ENCODE results near the gene ALS2CL. TPM values are rescaled to one million over a fixed set of nuclear protein-coding genes. Genes with fewer than 3 reads are reported as not detected.
"Not testable (repeated sequence)": the region's sequence is repeated elsewhere in the genome, so short reads cannot be mapped to it uniquely, and the experiment has no call there.

Gene ALS2CL
- total and polyA plus RNA-seq, 2 experiments from 2014 or later: 3.4 to 11.8 TPM

- no peak for TF ChIP-seq CREB1 (CRISPR knock-in tag; IDR thresholded peaks at IDR 0.05; ENCODE audit: low read depth)
Measured at GRCh38 chr3:46693038-46693891, at the start of gene ALS2CL (continued).

- DNase-seq (ENCODE audit: low spot score) (no peak), ATAC-seq (peak; percentile 86)
- no peaks in the 10 kb centered on the region for H3K79me2 ChIP-seq (replicated peaks; ENCODE audit: insufficient read depth)
- Mint-ChIP-seq H3K9me3 (peaks cover 3% of the 10 kb centered on the region; the same call in 1 of the 3 replicates), H3K4me3 (no peak overlapping the region), H3K36me3 (ENCODE audit: low read depth) (no peaks in the 10 kb centered on the region), H3K4me1 (peaks cover 4% of the 10 kb centered on the region), H3K27me3 (ENCODE audit: insufficient read depth, low read depth, poor library complexity) (peaks cover 5% of the 10 kb centered on the region), H3K27ac (no peak overlapping the region)
- H3K4me1 ChIP-seq (ENCODE audit: insufficient read depth): no peaks in the 10 kb centered on the region
- H3K9me2 ChIP-seq (ENCODE audit: insufficient read depth): no peaks in the 10 kb centered on the region
- H3K27me3 ChIP-seq (ENCODE audit: insufficient read depth): no peaks in the 10 kb centered on the region
- TF ChIP-seq EZH2phosphoT487 (IDR thresholded peaks at IDR 0.05; ENCODE audit: unreplicated experiment): no peak
- no peak for TF ChIP-seq ZNF114 (CRISPR knock-in tag; IDR thresholded peaks at IDR 0.05)
- no peak for TF ChIP-seq ETS1 (IDR thresholded peaks at IDR 0.05)
- peak; percentile 70 for TF ChIP-seq REST (IDR thresholded peaks at IDR 0.05; ENCODE audit: unreplicated experiment)
- no peak for TF ChIP-seq ZNF331 (CRISPR knock-in tag; IDR thresholded peaks at IDR 0.05; ENCODE audit: low read depth)
- no peak overlapping the region for H3K4me2 ChIP-seq
- H3K4me3 ChIP-seq: no peak overlapping the region
- H2AFZ ChIP-seq: no peak overlapping the region
- H3K27ac ChIP-seq (ENCODE audit: low read depth): no peak overlapping the region
- no peaks in the 10 kb centered on the region for H3K36me3 ChIP-seq (ENCODE audit: insufficient read depth)
- no peaks in the 10 kb centered on the region for H4K20me1 ChIP-seq (replicated peaks; ENCODE audit: insufficient read depth)
- H3F3A ChIP-seq (replicated peaks; ENCODE audit: low read depth): no peaks in the 10 kb centered on the region
Measured at GRCh38 chr3:46742992-46743585, 49.6 kb upstream of the ALS2CL start.

- not testable (repeated sequence) for H3K4me2 ChIP-seq; H3K36me3 Mint-ChIP-seq (ENCODE audit: low read depth); H3K79me2 ChIP-seq (replicated peaks; ENCODE audit: insufficient read depth); H3K27me3 ChIP-seq (ENCODE audit: insufficient read depth); H3K27ac ChIP-seq (ENCODE audit: low read depth); H3K27ac Mint-ChIP-seq; H3F3A ChIP-seq (replicated peaks; ENCODE audit: low read depth); DNase-seq (ENCODE audit: low spot score); H3K4me3 Mint-ChIP-seq; H3K4me3 ChIP-seq; H2AFZ ChIP-seq; H3K9me3 Mint-ChIP-seq; ATAC-seq; H3K9me2 ChIP-seq (ENCODE audit: insufficient read depth); H4K20me1 ChIP-seq (replicated peaks; ENCODE audit: insufficient read depth); H3K4me1 Mint-ChIP-seq; H3K27me3 Mint-ChIP-seq (ENCODE audit: insufficient read depth, low read depth, poor library complexity); H3K4me1 ChIP-seq (ENCODE audit: insufficient read depth); H3K36me3 ChIP-seq (ENCODE audit: insufficient read depth)
Measured at GRCh38 chr3:46739565-46739964, 46.1 kb upstream of the ALS2CL start.

Measured in GM23338 (cell line).